K562 (cell line): Measurements from ENCODE around the gene TLX2. TPM values are rescaled to one million over a fixed set of nuclear protein-coding genes. Genes with fewer than 3 reads are reported as not detected.

ENCODE experiments used
- ATF1 ChIP-seq, 2 experiments: fragments of 450-650 bp in 1 of 2; IDR thresholded peaks; 2 replicates each; pipeline ENCODE4 v1.6.1; 2016; ENCODE audit warnings: missing compliant biosample characterization in 1 of 2, missing genetic modification characterization in 1 of 2
- BRF1 ChIP-seq: IDR thresholded peaks from 3 replicates; pipeline ENCODE4 v1.6.1; 2011; ENCODE audit warnings: borderline replicate concordance, mild to moderate bottlenecking; ENCODE audit not compliant: insufficient read length; ENCODE audit errors: extremely low read depth
- EHMT2 ChIP-seq: fragments of 450-650 bp; IDR thresholded peaks from 2 replicates; pipeline ENCODE4 v1.6.1; 2018; ENCODE audit warnings: antibody characterized with exemption
- ETV6 ChIP-seq, 3 experiments: fragments of 150-350 bp in 1 of 3; sonication (generic) in 1 of 3; formaldehyde crosslinking in 1 of 3; IDR thresholded peaks; 2 replicates each; pipeline versions ENCODE4 v1.6.1 to v1.8.0; 2014 to 2022; ENCODE audit warnings: borderline replicate concordance in 2 of 3, low read depth in 2 of 3, antibody characterized with exemption in 1 of 3, low read length in 1 of 3, mild to moderate bottlenecking in 1 of 3, missing genetic modification reagents in 1 of 3
- NCOA4 ChIP-seq: fragments of 450-650 bp; IDR thresholded peaks from 2 replicates; pipeline ENCODE4 v1.6.1; 2018; ENCODE audit warnings: mild to moderate bottlenecking; ENCODE audit not compliant: partially characterized antibody
- NR2C1 ChIP-seq, 2 experiments: fragments of 450-650 bp; IDR thresholded peaks; 2 replicates each; pipeline ENCODE4 v1.6.1; 2017; ENCODE audit warnings: mild to moderate bottlenecking in 2 of 2, antibody characterized with exemption in 1 of 2, inconsistent platforms in 1 of 2, missing compliant biosample characterization in 1 of 2, missing genetic modification characterization in 1 of 2
- NR4A1 ChIP-seq, 2 experiments: fragments of 250-450 bp in 1 of 2; fragments of 450-650 bp in 1 of 2; sonication (Bioruptor Pico) in 1 of 2; IDR thresholded peaks; 2 replicates each; pipeline versions ENCODE4 v1.4.0 to v1.6.1; 2016 to 2020; ENCODE audit warnings: mild to moderate bottlenecking in 2 of 2, missing compliant biosample characterization in 1 of 2, missing genetic modification characterization in 1 of 2, moderate library complexity in 1 of 2
- PHTF2 ChIP-seq: fragments of 250-450 bp; sonication (Bioruptor Pico); IDR thresholded peaks from 2 replicates; pipeline ENCODE4 v1.5.0; 2021; ENCODE audit warnings: mild to moderate bottlenecking
- POLR2AphosphoS2 ChIP-seq: IDR thresholded peaks from 2 replicates; pipeline ENCODE4 v1.6.1; 2012; ENCODE audit warnings: low read length, improper control_type of control experiment
- RFX5 ChIP-seq: IDR thresholded peaks from 2 replicates; pipeline ENCODE4 v1.6.1; 2011; ENCODE audit warnings: low read depth, mild to moderate bottlenecking, improper control_type of control experiment, low read length
- STAT5A ChIP-seq: IDR thresholded peaks from 2 replicates; pipeline ENCODE4 v1.6.1; 2012; ENCODE audit warnings: low read length, inconsistent platforms, borderline replicate concordance
- TAL1 ChIP-seq: fragments of 450-650 bp; IDR thresholded peaks from 2 replicates; pipeline ENCODE4 v1.6.1; 2016; ENCODE audit warnings: mild to moderate bottlenecking
- ZBTB12 ChIP-seq: fragments of 250-450 bp; sonication (Bioruptor Pico); IDR thresholded peaks from 2 replicates; pipeline ENCODE4 v1.4.0; 2020
- ZBTB26 ChIP-seq: fragments of 450-650 bp; formaldehyde crosslinking; IDR thresholded peaks from 2 replicates; pipeline ENCODE4 v1.4.0; 2022; ENCODE audit warnings: missing genetic modification characterization
- ZFP1 ChIP-seq: fragments of 450-650 bp; formaldehyde crosslinking; IDR thresholded peaks from 2 replicates; pipeline ENCODE4 v1.4.0; 2020; ENCODE audit warnings: mild to moderate bottlenecking, mixed read lengths
- ZNF140 ChIP-seq: fragments of 250-450 bp; sonication (Bioruptor Pico); IDR thresholded peaks from 2 replicates; pipeline ENCODE4 v1.8.0; 2021; ENCODE audit warnings: moderate library complexity, mild to moderate bottlenecking, inconsistent platforms
- ZNF212 ChIP-seq: fragments of 450-650 bp; formaldehyde crosslinking; IDR thresholded peaks from 2 replicates; pipeline ENCODE4 v1.4.0; 2020; ENCODE audit warnings: mild to moderate bottlenecking
- ZNF280A ChIP-seq: fragments of 450-650 bp; IDR thresholded peaks from 2 replicates; pipeline ENCODE4 v1.6.1; 2018; ENCODE audit warnings: mild to moderate bottlenecking, low read depth; ENCODE audit not compliant: partially characterized antibody
- ZNF316 ChIP-seq: fragments of 450-650 bp; IDR thresholded peaks from 2 replicates; pipeline ENCODE4 v1.6.1; 2016
- ZNF586 ChIP-seq: fragments of 450-650 bp; formaldehyde crosslinking; conservative IDR thresholded peaks from 2 replicates; pipeline ENCODE4 v1.4.0; 2020; ENCODE audit warnings: mild to moderate bottlenecking, moderate library complexity
- ZZZ3 ChIP-seq: fragments of 450-650 bp; IDR thresholded peaks from 2 replicates; pipeline ENCODE4 v1.6.1; 2016; ENCODE audit warnings: antibody characterized with exemption, mild to moderate bottlenecking, moderate library complexity
- polyA plus RNA-seq, 8 experiments: library from polyadenylated mRNA; depleted of rRNA in 4 of 8; stranded (reverse) in 5 of 8; unstranded in 3 of 8; fragments of >200 nt; fragmentation: Nextera tagmentation in 2 of 8; fragmentation: Illumina TruSeq in 1 of 8; extraction: Ambion mirVana in 2 of 8; extraction: Trizol in 1 of 8; gene quantifications; 2 replicates each; pipeline versions ENCODE4 v1.2.1 to v1.2.3, GENCODE V29; 2011 to 2014; ENCODE audit warnings: inconsistent platforms in 1 of 8, missing spikeins in 1 of 8
- total RNA-seq, 7 experiments: library from RNA; depleted of rRNA in 6 of 7; stranded (reverse); fragments of >200 nt in 6 of 7; fragmentation: Illumina TruSeq in 2 of 7; extraction: Trizol in 2 of 7; gene quantifications; 2 replicates each; pipeline versions ENCODE4 v1.2.1 to v1.2.3, GENCODE V29; 2011 to 2021; ENCODE audit warnings: low replicate concordance in 1 of 7
- TF ChIP-seq, protein P1 (sequence below): sonication (generic); formaldehyde crosslinking; IDR thresholded peaks from 2 replicates; pipeline ENCODE4 v1.8.1; 2023; ENCODE audit warnings: mild to moderate bottlenecking, missing genetic modification reagents
- TF ChIP-seq, protein P2 (sequence below): sonication (generic); formaldehyde crosslinking; IDR thresholded peaks from 2 replicates; pipeline ENCODE4 v1.8.0; 2022; ENCODE audit warnings: mild to moderate bottlenecking, missing genetic modification reagents

The TLX2 gene
- total and polyA plus RNA-seq, 9 of the 15 experiments (the other 6 are each of a cell fraction or from before 2014, with no cell fraction given): not detected

DNA sequence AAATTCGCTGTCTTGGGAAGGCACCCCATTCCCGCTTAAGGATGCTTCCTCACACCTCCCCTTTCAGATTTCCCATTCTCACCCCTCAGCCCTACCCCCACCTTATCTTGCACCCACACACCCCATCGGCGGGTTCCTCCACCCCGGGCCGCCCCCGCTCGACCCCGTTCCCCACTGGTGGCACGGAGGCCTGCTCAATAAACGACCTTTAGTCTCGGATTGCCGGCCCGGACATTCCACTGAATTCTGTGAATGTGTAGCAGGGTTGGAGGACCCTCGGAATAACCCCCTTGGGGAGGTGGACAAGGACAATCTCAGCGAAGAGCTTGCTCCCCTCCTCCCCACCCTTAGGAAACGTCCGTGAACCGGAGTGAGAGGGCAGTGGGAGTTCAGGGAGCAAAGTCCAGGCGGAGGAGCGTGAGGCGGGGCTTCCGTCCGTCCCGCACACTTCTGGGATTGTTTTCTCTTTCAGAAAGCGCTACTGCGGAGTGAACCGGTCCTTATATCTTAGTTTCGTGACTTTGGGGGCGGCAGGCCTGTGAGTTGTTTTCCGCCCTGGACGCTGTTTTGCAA, 12.0 kb upstream of the TLX2 start (continued):
- TF ChIP-seq, protein P1, sequence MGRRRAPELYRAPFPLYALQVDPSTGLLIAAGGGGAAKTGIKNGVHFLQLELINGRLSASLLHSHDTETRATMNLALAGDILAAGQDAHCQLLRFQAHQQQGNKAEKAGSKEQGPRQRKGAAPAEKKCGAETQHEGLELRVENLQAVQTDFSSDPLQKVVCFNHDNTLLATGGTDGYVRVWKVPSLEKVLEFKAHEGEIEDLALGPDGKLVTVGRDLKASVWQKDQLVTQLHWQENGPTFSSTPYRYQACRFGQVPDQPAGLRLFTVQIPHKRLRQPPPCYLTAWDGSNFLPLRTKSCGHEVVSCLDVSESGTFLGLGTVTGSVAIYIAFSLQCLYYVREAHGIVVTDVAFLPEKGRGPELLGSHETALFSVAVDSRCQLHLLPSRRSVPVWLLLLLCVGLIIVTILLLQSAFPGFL (CRISPR knock-in tag): no peak
- TF ChIP-seq NCOA4 (no peak), ETV6 (IDR thresholded peaks at IDR 0.05; ENCODE audit: borderline replicate concordance in 1 of 2, low read depth in 2 of 2, low read length in 1 of 2) (0 out of 4 replicates have a peak, but pooled peaks of 1 of the 2 experiments have one; percentile 14), ETV6 (CRISPR knock-in tag; IDR thresholded peaks at IDR 0.05; ENCODE audit: borderline replicate concordance) (no peak), PHTF2 (CRISPR knock-in tag) (no peak), ZNF316 (no peak), NR4A1 (CRISPR knock-in tag; IDR thresholded peaks at IDR 0.05) (no peak), NR4A1 (tag; IDR thresholded peaks at IDR 0.05) (no peak), POLR2AphosphoS2 (no peak), RFX5 (no peak), STAT5A (no peak), ZBTB26 (no peak), ZBTB12 (CRISPR knock-in tag) (no peak), ZZZ3 (no peak), ZNF586 (no peak), ZNF140 (no peak), NR2C1 (IDR thresholded peaks at IDR 0.05) (peak; percentile 81), NR2C1 (tag; IDR thresholded peaks at IDR 0.05) (peak; percentile 87), ZNF280A (no peak), EHMT2 (no peak), BRF1 (no peak), ATF1 (CRISPR knock-in tag; IDR thresholded peaks at IDR 0.05) (no peak), ATF1 (tag; IDR thresholded peaks at IDR 0.05) (no peak), ZFP1 (CRISPR knock-in tag) (no peak), ZNF212 (CRISPR knock-in tag) (no peak), TAL1 (peak; percentile 55; the same call in 1 of the 2 replicates)
- TF ChIP-seq, protein P2, sequence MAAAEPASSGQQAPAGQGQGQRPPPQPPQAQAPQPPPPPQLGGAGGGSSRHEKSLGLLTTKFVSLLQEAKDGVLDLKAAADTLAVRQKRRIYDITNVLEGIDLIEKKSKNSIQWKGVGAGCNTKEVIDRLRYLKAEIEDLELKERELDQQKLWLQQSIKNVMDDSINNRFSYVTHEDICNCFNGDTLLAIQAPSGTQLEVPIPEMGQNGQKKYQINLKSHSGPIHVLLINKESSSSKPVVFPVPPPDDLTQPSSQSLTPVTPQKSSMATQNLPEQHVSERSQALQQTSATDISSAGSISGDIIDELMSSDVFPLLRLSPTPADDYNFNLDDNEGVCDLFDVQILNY (CRISPR knock-in tag): no peak
